GM04504 (cell line): ENCODE data around the gene SCGB3A1.
A peak's percentile ranks its signal among the peaks of the same experiment; 100 is the strongest.

Source experiments
- DNase-seq: peaks from one replicate; pipeline ENCODE4 v3.0.0-alpha.2; 2012; ENCODE audit warnings: low read depth

SCGB3A1 gene

DNA sequence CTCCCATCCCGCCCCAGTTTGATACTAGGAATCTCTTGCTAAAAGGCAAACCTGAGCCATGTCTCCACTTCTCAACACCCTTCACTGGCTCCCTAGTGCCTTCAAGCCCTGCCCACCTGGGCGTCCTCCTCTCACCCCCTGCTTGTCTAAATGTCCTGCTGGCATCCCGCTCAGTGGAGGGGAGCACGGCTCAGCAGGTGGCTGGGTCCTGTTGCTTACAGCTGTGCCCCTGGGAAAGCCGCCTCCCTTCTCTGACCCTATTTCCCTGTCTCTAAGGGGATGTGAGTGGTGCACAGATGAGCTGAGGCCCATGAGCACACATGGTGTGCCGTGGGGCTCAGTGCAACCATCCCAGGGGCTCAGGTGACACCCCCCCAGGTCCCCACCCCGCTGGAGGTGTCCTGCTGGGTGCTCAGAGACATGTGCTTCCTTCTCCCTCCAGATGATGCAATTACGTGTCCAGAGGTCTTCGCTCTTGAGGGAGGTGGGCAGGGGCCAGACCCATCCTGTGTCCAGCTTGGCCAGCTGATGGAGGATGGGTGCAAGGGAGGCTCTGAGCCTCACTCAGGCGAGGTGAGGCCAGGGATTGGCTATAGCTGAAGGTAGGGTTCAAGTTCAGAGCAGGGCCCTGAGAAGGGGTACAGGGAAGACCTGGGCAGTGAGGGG, 34.0 kb upstream of the SCGB3A1 start:
- DNase-seq, result no peak

DNA sequence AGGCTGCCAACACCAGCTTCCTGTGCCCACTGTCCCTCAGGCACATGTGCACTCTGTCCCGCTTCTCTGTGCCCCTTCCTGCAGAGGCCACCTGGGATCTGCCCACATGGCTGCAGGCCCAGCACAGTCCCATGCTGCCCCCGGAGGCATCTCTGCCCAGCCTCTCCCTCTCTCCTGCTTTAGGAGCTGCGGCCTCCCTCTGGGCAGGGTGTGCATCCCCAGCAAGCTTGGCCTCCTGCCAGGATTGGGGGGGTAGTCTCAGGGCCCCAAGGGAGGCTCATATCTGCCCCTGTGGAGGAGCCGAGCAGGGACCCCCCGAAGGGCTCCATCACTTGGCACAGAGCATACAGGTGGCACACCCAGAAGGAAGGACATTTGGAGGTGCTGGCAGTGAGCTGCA, 33.3 kb upstream of the SCGB3A1 start:
- DNase-seq, result no peak

DNA sequence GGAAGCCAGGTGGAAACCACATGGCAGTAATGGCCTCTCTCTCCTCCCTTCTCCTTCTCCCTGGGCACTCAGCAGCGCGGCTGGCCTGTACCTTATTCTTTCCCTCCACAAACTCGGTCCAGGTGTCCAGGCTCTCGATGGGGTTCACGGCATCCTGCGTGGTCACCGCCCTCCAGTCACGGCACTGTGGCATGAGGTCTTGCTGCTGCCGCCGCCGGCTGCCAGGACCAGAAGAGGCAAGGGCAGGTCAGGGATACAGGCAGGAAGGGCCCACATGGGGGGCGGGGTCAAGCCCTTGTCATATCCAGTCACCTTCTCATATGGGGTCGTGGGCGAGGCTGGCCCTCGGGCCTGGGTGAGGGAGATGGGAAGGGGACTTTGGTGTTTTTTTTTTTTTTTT, 32.5 kb upstream of the SCGB3A1 start:
- DNase-seq, result no peak

DNA sequence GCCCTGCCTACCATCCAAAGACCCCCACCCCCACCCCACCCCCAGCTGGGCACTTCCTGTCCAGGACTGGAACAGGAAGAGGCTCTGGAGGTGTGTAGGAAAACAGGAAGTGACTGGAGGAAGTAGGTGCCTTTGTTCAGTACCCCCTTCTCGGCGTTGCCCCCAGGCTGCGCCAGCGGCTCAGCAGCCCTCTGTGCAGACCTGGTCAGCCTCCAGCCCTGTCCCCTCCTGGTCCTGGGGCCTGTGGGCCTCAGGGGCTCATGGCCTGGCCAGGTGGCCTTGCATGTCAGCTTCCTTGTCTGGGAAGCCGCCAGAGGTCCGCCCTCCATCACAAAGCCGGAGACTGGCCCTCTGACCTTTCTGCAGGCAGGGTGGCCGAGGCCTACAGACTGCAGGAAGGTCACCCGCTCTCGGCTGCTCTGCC, 32.1 kb upstream of the SCGB3A1 start:
- DNase-seq, result no peak

DNA sequence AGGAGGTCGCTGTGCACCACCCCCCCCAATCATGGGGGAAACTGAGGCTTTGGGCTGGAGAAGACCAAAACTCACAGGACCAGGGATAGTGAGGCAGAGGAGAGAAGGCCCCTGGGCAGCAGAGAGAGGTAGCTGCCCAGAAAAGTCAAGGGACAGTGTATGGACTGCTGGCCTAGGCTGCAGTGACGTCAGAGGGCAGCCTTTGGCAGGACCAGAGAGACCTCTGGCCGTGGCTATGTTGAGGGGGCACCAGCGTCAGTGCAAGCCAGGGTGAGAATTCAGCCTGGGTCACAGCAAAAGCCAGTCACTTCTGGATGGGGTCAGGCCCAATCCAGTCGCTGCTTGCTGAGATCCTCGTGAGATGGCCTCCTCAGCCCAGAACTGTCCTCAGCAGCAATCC, 31.6 kb upstream of the SCGB3A1 start:
- DNase-seq, result no peak

DNA sequence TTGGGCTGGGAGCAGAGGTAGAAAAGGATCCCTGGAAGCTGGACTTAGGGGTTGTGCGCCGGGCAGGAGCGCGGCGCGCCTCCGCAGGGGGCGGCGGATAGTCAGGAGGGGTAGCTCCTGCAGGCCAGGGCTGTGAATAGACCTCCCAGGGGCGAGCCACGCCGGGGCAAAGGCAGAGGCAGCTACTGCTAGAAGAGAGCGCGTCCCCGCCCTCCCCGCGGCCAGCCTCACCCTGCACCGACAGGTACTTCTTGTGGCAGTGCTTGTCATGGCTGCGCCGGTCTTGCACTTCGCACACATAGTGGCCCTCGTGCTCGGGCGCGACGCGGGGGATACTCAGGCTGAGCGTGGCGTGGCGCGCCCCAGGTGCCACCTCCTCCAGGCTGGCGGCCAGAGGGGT, 30.0 kb upstream of the SCGB3A1 start:
- no peak for DNase-seq

DNA sequence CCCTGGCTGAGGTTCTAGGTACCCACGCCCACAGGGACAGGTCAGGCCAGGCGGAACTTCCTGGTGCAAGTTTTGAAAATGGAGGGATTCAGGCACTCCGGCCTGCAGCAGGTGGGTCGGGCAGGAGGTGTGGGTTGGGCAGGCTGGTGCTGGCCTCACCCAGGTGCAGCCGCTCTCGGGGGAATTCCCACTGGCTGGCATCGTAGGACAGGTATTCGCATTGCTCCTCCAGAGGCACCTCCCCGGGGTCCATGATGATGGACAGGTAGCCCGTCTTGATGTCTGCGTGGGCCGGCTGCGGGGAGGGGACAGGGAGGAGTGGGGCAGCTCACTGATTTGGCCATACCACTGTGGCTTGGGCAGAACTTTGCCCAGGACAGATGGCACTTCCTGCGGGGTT, 28.7 kb upstream of the SCGB3A1 start:
- DNase-seq, result no peak

DNA sequence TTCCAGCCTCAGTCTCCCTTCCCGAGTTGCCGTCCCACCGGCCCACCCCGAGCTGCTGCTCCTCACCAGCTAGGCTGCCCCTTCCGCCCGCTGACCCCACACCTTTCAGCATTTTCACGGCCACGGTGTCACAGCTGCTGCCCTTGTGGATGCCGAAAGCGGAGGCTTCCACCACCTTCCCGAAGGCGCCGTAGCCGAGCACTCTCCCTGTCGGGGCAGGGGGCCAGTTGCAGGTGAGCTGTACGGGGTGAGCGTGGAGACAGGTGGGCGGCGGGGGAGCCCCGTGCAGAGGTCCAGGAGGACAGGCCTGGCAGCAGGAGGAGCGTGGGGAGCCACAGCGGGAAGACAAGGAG, 28.2 kb upstream of the SCGB3A1 start:
- DNase-seq, result no peak

DNA sequence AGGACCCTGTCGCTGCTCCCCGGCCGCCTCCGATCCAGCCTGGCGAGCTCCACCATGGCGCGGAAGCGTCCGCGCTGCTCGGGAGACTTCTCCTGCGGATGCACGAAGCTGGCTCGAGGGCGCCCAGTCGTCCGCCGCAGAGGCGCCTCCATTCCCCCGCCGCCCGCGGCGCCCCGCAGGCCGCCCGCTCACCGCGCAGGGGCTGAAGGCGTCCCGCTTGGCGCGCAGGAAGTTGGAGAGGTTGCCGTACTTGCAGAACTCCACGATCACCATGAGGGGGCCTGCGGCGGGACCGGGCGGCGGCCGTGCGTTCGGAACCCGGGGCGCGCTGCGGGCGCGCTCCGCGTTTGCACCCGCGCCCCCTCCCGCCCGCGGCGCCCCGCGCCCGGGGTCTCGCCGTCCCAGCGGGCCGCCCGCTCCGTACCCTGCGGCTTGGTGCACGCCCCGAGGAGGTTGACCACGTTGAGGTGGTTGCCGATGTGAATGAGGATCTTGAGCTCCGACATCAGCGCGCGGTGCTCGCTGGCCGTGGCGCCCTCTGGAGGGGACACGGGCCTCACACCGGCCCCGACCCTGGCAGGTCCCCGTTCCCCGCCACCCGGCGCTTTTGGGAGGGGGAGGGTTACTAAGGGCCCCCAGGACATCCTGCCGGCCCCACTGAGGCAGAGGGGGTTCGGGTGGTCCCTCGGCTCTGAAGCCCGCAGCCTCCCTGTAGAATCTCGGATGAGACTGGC, 27.7 kb upstream of the SCGB3A1 start:
- DNase-seq, result peak; percentile 3

DNA sequence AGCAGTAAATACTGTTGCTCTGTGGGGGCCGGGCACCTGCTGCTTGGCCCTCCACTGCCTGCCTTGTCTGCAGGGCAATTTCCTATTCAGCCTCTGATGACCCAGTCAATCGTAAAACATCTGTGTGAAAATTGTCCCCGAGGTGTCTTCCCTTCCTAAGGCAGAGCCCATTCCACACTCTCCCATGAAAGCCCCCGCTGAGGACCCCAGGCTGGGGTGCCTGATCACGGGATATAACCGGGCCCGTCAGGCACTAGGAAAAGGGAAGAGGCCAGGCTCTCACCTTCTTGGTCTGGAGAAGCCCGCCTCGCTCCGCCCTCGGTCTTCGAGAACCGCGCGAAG, 27.2 kb upstream of the SCGB3A1 start:
- DNase-seq, result no peak

DNA sequence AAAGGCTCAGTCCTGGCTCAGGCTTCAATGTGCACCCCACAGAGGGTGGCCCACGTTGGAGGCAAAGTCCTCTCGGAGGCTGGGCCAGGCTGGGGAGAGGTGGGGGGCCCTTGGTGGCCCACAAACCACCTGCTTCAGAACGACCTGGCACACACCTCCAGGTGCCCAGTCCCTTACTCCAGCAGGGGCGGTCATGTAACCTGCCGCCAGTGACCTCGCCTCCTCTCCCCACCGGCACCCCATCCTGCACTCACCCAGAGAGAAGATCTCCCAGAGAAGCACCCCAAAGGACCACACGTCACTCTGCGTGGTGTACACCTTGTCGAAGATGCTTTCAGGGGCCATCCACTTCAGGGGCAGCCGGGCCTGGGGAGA, 22.5 kb upstream of the SCGB3A1 start:
- no peak for DNase-seq

DNA sequence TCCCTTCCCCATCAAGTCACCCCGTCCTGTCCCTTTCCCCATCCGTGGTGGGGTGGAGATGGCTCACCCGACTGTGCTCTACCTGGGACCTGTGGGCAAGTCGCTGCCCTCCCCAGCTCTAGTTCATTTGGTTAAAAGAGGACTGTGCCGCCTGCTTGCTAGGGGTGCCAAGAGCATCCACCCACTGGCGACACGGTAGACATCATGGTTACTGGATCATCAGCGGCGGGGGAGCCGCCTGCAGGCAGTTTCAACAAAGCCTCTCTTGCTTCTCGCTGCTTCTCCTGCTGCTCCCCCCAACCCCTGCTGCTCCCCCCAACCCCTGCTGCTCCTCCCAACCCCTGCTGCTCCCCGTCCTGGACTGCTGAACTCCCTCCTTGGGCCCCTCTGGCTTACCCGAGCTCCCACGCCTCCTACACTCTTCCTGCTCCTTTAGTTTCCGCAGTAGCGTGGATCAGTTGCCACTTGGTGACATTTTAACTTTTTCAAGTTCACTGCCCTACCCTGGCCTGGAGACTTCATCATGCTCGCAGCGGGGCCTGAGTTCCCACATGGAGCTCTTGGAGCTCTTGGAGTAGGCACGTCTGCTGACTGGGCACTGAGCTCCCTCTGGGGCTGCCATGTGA, 22.0 kb upstream of the SCGB3A1 start:
- no peak for DNase-seq

DNA sequence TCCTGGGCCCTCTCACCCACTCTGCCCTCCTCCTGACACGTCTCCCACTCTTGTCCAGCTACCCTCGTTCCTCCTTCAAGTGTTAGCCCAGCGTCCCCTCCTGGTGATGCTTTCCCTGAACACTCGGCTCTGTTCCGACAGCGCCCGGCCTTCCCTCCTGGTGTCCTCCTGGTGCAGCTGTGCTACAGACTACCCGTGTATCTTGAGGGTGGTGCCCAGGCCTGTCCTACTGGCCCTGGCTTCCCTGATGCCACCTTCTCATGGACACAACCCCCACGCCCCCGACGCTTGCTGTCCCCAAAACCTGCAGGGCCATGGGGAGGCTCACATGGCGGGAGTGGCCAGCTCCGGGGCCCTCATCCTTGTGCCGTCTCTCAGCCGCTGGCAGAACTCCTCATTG, 21.4 kb upstream of the SCGB3A1 start:
- DNase-seq, result no peak

DNA sequence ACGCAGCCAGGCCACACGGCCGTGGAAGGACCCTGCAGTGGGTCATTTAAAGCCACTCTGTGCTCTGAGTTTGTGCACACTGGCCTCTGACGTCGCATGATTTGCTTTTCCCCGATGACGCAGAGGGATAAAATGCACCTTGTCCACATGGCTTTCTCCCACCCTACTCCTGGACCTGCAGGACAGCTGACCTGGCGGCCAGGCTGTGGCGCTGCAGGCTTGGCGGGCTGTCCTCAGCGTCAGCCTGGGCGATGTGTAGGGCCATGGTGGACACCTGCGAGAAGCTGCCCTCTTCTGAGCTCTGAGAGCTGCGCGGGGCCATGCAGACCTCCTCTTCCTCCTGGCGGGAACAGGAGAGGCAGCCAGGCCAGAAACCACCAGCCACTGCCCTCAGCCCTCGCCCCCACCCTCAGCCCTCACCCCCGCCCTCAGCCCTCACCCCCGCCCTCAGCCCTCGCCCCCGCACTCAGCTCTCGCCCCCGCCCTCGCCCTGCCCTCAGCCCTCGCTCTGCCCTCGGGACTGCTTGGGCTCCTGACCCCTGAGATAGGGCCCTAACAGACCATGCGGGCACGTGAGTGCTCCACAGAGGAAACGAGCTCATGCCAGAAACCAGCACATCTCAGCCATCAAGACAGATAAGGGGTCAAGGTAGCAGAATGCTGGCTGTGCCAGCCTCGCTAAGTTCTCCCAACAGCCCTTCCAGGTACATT, 20.0 kb upstream of the SCGB3A1 start:
- no peak for DNase-seq

DNA sequence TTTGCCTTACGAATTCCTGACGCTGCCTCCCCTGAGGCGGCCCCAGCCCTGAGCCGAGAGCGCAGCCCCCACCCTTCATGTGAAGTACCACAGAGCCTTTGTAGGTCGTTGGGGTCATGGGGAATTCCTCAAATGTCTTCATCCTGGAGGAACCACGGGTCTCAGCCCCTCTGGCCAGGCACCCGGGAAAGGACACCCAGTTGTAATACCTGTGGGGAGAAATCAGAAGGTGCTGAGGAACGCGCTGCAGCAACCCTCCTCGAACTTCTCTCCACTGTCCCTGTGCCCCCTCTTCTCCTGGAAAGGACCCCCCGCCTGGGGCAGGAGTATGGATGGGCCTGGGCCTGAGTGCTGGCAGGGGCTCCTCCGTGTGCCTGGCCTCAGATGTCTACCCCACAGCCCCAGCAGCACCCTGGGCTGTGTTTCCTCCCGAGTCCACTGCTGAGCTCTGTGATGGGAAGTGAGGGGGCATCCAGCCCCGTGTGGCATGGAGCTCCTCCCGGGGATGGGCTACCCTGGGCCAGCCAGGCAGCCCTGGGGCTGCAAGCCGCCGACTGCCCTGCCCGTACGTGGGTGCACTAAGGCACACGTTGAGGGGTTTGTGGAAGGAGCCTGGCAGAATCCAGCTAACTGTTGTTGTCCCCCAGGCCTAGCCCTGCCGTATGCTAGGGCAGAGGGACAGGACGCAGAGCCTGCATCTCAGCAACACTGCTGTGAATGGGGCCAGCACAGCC, 18.7 kb upstream of the SCGB3A1 start:
- DNase-seq, result no peak

DNA sequence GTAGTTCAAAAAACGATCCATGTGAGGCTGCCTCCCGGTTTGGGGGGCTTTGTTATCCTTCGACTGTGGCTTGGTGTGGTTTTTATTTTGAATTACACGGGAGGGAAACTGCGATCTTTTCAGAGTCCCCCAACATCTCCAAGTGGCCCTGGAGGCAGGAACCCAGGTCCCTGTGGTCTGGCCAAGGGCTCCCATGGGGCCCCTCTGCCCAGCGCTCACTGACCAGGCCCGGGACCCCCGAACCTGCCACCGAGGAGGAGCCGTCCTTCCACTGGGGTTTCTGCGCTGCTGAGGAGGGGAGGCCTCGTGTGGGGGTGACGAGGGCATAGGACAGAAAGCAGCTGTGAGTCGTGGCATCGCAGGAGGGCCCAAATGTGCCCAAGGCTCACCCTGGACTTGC, 18.1 kb upstream of the SCGB3A1 start:
- no peak for DNase-seq

DNA sequence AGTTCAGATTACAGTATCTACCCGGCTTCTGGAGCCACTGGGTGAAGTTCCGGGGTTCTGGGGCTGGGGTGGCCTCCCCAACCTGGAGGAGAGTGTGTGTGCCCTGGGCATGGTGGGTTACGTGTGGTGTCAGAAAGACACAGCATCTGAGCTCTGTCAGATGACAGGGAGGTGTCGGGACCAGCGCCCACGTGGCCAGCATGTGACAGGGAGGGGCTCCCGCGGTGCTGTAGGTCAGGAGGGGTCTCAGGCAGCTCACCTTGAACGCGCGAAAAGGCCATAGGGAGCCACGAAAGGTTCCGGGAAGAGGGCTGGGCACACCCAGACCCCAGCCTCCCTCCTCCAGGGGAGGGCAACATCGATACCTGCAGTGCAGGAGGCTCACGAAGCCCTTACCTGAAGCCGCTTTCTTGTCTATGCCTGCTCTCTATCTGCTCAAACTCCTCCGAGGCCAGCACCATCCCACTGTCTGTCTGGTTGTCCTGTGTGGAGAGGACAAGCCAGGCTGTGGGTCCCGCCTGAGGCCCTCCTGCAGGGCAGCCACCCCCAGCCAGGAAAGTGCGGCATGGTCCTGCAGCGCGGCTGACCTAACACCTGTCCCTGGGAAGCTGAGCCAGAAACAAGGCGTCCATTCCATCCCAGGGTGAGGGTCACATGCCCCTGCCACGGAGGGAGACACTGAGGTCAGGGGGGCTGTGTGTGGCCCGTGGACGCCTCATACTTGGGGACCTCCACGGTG, 17.4 kb upstream of the SCGB3A1 start:
- no peak for DNase-seq

DNA sequence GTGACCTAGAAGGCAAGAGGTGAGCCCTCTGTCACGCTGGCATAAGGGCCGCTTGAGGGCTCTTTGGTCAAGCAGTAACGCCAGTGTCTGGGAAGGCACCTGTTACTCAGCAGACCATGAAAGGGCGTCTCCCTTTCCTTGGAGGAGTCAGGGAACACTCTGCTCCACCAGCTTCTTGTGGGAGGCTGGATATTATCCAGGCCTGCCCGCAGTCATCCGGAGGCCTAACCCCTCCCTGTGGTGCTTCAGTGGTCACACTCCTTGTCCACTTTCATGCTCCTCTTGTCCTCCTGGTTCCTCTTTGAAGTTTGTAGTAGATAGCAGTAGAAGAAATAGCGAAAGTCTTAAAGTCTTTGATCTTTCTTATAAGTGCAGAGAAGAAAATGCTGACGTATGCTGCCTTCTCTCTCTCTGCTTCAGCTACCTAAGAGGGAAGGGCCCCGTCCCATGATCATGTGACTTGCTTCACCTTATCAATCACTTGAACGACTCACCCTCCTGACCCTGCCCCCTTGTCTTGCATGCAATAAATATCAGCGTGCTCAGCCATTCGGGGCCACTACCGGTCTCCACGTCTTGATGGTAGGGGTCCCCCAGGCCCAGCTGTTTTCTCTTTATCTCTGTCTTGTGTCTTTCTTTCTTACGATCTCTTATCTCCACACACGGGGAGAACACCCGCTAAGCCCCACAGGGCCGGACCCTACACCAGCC, 16.7 kb upstream of the SCGB3A1 start:
- no peak for DNase-seq

DNA sequence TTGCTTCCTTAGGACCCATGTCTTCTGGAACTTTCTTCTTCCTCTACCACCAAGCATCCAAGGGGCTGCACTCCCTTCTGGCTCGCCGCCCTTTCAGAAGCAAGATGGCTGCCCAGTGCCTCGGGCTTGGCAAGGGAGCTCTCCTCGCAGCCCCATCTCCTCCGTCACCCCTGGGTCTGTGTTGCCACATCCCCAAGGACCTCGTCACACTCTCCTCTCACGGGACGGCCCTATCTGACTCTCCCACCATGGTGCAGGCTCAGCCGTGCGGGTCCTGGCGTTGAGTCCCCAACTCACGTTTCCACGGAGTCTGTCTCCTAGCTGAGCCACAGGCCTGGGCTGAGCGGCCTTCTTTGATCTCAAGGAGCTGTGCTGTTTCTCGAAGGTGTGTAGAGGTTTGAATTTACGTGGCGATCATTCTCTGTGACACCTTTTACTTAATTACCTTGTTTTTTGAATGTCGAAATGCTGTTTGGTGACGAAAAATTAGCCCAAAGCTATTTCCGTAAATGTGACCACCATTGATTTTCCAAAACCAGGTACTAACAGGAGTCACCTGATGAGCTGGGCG, 15.0 kb upstream of the SCGB3A1 start:
- no peak for DNase-seq

DNA sequence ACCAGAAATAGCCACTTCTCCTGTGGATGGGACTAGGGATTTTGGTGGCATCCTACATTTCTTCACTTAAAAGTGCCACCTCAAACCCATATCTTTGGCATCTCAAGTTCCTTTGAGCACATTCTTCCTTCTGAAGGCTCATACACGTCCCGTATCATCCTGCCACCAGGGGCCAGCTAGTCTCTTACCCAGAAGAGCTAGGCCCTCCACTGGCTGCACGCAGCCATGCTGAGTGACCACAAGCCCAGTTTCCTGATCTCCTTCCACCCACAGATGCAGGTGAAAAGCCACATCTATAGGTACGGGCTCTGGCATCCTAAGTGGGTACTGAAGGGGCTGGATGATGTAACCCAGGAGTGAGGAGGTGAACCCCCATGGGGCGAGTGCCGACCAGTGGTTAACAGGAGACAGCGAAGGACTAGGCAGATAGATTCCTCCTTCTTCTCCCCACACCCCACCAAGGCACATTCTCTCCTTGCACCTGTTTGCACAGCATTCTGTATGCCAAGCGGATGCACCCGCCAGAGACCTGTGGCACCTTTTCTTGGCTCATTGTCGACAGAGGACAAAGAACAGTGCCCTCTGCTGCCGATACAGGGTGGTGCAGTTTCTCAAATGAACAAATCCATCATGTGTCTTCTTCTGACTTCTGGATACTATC, 14.4 kb upstream of the SCGB3A1 start:
- peak; percentile 6 for DNase-seq
